ENCODE data around the gene CAPN2.

Gene CAPN2

DNA sequence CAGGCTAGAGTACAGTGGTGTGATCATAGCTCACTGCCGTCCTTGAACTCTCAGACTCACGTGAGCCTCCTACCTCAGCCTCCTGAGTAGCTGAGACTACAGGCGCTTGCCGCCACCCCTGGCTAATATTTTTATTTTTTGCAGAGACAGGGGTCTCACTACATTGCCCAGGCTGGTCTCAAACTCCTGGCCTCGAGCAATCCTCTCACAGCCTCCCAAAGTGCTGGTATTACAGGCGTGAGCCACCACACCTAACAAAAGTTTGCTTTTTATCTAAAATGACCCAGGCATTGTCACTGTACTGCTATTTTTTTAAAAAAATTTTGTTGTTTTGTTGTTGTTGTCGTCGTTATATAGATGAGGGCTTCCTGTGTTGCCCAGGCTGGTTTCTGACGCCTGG lies 46.4 kb downstream of the CAPN2 start:
- no peak for DNase-seq (ENCODE audit: low read depth in 1 of 2, low spot score in 1 of 2)

DNA sequence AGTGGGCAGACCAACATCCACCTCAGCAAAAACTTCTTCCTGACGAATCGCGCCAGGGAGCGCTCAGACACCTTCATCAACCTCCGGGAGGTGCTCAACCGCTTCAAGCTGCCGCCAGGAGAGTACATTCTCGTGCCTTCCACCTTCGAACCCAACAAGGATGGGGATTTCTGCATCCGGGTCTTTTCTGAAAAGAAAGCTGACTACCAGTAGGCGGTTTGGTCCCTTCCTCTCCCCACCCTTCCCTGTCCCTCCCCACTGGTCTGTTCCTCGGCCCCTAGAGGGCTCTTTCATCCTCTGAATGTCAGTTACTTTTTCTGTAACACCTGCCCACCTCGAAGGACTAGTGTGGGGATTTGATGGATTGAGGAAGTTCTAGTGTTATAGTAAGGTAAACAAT lies 46.9 kb downstream of the CAPN2 start:
- no peak for DNase-seq (ENCODE audit: low read depth in 1 of 2, low spot score in 1 of 2)

DNA sequence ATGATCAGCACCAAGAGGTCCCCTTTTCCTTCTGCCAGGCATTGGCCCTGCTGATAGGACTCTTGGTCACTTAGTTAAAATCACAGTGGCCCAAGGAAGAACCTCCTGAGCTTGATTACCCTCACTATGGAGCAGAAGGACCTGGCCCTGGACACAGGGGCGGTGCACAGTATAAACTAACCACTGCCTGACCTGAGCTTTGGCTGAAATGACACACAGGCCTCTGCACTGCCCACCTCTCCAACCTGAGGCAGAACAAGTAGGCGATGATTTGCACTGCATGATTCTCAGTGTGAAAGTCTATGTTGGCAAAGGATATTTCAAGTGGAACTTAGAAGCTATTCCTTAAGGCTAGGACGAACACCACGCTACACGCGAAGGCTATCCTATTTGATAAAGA lies 48.5 kb downstream of the CAPN2 start:
- no peak for DNase-seq (ENCODE audit: low read depth in 1 of 2, low spot score in 1 of 2)

DNA sequence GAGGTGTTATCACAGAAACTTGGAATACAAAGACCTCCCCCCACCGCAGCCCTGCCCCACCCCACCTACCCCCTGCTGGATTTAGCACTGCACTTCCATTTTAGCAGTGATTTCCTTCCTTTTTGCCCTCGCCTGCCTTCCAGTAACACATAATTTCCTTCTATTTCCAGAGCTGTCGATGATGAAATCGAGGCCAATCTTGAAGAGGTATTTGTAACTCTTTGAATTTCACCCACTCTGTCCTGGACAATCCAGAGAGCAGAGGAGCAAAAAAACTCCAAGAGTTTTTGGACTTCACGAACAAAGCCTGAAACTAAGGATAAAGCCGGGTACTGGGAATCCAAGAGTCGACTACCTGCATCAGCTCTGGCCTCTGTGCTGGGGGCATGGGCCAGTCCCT lies 49.1 kb downstream of the CAPN2 start:
- no peak for DNase-seq (ENCODE audit: low read depth in 1 of 2, low spot score in 1 of 2)

DNA sequence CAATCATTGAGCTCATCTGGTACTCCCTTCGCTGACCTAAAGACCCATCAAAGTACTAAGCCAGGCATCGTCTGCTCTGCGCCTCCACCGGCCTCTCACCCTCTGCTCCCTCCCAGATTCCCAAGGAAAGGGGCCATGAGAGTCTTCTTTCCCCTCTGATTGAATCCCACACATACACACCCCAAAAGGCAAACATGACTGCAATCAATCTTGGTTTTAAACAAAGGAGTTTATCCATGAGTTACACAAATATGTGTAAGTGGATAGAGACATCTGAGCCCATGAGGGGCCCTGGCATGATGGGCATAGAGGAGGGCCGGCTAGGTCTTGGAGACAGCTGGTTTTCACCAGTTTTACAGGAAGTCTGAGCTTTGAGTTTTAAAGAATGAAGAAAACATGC lies 50.9 kb downstream of the CAPN2 start:
- DNase-seq (ENCODE audit: low read depth in 1 of 2, low spot score in 1 of 2), result no peak

DNA sequence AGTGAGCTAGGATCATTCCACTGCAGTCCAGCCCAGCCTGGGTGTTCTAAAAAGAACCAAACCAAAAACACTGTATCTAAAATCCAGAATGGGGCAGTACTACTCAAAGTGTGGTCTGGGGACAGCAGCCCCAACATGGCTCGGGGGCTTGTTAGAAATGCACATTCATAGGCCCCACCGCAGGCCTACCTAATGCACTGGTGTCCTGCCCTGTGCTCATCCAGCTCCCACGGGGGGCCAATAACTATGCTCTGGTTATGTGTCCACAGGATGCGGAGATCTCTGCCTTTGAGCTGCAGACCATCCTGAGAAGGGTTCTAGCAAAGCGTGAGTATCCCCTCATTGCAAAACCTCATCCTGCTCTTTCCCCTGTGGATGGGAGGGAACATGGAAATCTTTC lies 51.5 kb downstream of the CAPN2 start:
- DNase-seq (ENCODE audit: low read depth in 1 of 2, low spot score in 1 of 2), result no peak

DNA sequence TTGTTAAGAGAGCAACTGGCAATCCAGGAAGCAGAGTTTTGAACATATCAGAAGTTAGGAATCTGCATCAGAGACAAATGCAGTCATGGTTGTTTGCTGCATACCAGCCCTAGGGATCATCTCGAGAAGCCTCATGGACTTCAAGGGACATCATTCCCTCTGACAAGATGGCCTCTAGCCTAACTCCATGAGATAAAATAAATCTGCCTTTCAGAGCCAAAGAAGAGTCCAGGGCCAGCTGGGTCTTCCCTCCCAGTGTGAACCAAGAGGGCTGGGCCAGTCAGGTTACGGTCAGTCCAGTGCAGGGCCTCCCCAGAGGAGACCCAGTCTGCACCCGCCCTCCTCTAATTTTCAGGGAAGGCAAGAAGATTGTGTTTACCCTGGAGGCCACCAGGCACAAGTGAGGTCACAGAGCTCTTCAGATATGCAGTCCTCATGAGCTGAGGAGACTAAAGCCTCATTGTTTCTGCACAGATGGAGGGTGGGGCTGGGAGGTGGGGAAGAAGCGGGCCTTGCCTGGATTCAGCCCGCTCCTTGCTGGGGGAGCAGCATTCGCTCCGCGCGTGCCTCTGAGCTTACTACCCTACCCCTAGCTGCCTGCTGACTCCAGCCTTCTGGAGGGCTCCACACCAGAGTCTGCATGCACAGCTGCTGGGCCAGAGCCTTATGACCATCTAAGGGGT lies 52.8 kb downstream of the CAPN2 start:
- no peak for DNase-seq (ENCODE audit: low read depth in 1 of 2, low spot score in 1 of 2)

DNA sequence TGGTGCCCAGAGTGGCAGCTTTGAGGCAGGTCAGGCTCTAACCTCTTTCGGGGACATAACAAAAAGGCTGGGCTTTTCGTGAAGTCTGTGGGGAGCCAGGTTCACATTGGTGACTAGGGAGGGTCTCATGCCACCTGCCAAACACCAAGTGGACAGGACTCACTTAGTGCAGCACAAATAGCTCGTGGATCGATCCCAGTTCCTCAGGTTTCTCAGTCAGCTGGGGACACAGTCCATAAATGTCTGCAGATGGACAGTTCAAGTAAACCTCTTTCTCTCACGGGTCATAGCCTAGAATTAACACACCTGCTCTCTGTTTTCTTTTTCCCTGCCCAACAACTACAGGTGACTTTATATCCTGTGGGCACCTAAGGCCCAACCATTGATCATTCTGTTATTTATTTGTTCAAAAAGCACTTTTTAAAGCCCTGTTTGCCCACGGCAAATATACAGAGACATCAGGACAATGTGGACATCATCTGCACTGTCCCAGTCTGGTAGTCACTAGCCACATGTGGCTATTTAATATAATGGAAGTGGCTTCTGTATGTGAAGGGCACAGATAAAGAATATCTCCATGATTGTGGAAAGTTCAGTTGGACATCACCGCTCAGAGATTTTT lies 53.5 kb downstream of the CAPN2 start:
- no peak for DNase-seq (ENCODE audit: low read depth in 1 of 2, low spot score in 1 of 2)

DNA sequence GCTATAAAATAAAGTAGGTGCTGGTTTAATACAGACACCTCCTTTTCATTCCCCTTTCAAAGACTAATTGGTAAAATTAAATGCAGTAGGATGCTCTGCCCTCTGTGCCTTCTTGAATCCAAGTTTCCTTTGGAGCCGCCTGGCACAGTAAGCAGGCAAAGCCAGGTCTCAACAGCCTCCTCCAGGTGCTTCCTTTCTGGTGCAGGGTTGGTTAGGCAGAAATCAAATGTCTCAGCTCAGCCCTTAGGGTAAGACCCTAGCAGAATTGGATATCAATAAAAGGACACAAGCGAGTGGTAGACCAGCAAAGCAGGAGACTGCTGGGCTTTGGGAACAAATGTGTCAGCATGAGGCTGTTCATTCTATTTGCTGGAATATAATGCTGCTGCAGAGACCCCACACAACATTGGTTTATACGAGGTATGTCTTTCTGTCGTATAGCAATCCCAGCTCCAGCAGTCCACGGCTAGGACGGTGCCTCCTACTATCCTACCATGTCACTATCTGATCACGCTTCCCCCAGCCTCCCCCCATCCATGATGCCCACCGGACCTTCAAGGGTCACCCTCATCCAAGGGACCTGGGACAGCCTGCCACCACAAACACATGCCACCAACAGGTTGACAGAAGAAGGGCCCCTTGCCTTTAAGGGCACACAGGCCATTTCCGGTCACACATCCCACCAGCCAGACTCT lies 58.4 kb downstream of the CAPN2 start:
- DNase-seq (ENCODE audit: low read depth in 1 of 2, low spot score in 1 of 2), result no peak

DNA sequence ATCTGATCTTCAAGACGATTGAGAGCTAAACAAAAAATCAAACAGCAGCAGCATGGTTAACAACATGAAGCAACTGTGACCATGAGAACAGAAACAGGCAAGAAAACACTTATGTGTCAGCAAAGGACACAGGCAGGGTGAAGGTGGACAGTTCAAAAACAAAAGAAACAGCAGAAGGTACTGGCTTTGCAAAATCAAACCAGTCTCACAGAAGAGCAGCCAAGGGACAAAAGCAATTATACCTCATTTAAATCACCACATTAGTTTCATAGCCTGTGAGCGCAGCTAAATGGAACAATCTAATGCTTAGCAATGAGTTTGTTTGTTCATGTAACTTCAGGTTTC lies 59.1 kb downstream of the CAPN2 start:
- no peak for DNase-seq (ENCODE audit: low read depth in 1 of 2, low spot score in 1 of 2)

DNA sequence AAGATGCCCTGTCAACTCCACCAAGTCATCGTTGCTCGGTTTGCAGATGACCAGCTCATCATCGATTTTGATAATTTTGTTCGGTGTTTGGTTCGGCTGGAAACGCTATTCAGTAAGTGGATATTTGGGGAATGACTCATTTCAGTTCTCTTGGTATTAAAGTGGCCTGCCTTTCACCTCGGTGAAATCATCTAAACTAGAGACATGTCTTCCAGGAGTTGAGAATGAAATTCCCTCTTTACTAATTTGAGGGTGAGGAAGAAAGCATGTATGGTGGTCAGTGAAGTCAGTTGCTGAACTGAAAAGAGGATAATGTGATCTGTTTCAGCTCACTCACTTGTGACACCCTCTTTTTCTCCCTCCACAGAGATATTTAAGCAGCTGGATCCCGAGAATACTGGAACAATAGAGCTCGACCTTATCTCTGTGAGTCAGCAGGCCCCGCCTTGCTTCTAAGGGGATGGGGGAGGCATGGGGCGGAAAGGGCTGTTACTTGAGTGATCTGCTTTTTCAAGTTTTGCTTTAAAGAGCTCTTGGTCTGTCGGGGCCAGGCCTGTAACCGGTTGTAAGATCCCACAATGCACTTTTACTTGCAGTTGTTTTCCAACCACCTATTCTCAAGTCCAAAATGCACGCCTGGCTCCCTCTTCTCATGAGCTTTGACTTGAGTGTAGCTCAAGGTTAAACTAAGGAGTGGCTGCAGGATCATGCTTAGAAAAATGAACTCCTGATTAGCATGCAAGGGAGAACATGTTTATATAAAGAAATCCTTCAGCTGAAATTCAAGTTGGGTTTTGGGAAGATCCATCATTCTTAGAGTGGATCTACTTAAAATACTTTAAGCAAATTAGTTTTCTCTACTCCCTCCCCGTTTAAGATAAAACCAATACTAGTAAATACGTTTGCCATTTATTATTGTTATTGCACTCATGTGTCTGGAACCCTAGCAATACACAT lies 59.8 kb downstream of the CAPN2 start:
- DNase-seq (ENCODE audit: low read depth in 1 of 2, low spot score in 1 of 2), result no peak

DNA sequence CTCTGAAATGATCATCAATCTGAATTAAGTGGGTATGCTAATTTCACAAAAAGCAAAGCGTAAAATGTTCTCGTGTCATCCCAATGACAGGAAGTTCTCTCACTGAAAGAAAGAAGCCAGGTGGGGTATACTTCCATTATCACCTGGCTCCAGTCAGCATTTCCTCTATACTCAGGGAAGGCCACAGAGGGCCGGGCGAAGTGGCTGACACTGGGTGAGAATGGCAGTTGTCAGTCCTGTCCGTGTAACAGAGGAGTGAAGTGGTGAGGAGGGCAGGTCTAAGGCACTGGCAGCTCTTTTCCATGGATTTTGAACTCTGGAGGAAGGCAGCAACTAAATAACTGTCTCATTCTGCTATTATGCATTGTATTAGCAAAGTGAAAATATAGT lies 60.4 kb downstream of the CAPN2 start:
- DNase-seq (ENCODE audit: low read depth in 1 of 2, low spot score in 1 of 2), result no peak

DNA sequence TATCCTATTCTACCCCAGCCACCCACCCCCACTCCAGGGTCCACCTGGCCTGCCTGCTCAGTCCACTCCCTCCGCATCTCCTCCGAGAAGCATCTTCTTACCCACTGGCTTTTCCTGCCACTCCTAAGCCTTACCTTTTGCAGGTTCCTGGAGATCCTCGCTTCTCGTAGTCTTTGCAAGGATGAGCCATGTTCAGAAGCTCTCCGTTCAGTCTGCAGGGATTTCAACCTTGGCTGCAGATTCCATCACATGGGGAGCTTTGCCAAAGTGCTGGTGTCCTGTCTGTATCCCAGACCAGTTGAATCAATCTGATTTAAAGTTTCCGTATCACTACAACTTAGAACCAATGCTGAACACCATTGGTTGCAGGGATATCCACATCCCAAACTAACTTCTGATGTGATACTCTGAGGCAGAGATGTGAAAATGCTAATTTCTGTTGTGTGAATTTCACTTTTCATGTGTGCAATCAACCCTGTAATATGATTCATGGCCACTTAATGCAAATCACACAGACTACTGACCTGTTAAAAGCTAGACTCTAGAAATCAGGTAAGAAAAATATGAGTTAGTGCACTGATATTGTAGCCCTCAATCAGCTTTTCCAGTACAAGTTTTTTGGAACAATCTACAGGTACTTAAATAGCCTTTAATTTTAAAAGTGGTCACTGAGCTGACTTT lies 61.9 kb downstream of the CAPN2 start:
- DNase-seq (ENCODE audit: low read depth in 1 of 2, low spot score in 1 of 2), result no peak

DNA sequence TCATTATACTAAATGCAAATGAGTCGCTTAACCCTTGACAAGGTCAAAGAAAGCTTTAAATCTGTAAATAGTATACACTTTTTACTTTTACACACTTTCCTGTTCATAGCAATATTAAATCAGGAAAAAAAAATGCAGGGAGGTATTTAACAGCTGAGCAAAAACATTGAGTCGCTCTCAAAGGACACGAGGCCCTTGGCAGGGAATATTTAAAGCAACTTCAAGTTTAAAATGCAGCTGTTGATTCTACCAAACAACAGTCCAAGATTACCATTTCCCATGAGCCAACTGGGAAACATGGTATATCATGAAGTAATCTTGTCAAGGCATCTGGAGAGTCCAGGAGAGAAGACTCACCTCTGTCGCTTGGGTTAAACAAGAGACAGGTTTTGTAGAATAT lies 62.7 kb downstream of the CAPN2 start:
- no peak for DNase-seq (ENCODE audit: low read depth in 1 of 2, low spot score in 1 of 2)

DNA sequence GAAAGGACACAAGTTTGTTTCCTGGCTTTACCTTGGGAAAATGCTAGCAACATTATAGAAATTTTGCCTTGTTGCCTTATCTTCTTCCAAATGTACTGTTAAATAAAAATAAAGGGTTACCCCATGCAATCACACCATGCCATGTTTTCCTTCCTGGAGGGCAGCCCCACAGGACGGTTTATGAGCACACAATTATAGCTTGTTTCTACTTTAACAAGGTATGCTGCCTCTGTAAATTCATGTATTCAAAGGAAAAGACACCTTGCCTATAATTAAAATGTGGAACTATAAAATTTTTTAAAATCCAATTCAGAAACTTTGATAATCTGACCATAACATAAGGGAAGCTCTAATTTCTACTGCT lies 63.4 kb downstream of the CAPN2 start:
- no peak for DNase-seq (ENCODE audit: low read depth in 1 of 2, low spot score in 1 of 2)

DNA sequence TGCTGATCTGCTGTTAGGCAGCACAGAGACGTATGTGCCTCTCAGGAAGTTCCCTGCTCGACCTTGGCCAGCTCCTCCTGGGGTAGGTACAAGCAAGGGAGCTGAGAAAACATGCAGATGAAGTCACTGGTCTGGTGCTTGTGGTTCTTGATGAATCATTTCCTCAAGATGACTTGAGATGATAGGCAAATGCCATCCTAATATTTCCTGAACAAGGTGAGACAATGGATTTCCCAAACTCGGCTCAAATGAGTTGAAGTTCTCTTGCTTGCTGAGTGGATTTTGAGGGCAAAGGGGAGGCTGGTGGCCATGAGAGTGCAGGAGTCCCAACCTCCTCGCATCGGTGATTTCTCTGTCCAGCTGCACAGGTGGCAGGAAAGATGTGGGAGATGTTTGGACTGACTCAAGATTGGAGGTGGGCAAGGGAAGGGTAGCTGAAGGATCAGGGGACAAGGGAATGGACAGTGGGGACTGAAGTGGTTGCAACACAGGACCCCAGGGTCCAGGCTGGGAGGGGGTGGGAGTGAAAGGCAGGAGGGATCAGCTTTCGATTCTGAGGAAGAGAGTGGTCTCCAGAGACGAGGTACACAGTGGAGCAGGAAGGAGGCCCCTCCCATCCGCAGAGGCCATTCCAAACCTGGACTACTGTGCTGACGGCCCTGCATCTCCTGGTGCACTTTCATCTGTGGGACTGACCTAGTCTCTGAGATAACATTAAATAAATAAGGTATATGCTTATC lies 63.9 kb downstream of the CAPN2 start:
- DNase-seq (ENCODE audit: low read depth in 1 of 2, low spot score in 1 of 2), result no peak

DNA sequence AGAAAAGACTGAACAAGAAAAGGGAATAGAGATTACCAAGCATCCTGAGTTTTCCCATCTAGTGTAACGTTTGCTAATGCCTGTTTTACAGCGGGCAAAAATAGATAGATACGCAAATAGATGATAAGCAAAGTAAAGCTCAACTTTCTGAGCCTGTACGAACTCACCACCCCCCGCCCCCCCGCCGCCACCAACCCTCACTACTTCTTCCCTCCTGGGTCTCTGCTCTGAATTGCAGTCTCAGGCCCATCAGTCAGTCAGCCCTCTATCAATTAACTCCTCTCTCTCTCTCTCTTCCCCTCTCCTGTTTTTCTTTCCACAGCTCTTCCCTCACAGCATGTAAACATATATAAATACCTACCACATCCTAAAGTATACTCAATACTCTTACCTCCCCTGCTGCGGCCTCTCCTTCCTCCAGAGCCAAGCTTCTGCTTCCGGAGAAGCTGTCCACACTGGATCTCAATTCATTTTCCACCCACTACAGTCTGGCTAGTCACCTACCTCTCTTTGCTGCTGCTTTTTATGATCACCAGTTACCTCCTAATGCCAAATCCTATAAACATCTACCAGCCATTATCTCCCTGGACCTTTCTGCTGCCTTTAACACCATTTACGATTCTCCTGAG lies 64.6 kb downstream of the CAPN2 start:
- no peak for DNase-seq (ENCODE audit: low read depth in 1 of 2, low spot score in 1 of 2)

DNA sequence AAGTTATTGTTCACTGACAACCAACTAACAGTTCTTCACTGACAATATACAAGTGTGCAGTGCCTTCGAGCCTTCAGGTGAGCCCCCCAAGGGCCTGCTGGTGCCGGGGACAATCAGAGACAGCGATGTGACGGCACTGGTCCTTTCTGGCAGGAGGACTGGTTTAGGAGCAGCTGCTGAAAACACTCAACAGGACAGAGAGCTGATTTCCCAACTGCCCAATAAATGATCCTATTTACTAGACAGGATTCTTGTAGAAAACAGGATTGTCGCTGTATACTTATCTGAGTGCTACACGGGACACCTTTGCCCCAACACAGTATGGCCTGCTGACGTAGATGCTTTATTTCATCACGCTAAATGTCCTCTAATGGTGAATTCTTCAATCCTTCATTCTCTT lies 68.0 kb downstream of the CAPN2 start:
- DNase-seq (ENCODE audit: low read depth in 1 of 2, low spot score in 1 of 2), result no peak

DNA sequence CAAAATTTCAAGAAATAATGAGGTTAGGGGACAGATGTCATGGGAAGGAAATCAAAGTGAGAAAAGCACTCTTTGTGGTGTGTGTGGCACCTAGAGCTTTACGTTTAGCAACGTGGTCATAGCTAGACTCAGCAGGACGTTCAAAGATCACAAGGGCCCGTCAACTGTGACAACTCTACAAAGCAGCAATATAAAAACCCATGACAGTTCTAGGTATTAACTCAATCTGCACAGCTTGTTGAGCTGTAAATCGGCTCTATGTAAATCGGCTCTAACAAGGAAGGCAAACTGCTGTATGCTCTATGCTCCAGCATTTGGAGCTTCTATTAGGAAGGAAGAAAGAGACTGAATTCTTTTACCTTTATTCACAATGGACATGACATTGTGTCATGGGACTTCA lies 68.6 kb downstream of the CAPN2 start:
- DNase-seq (ENCODE audit: low read depth in 1 of 2, low spot score in 1 of 2), result no peak

DNA sequence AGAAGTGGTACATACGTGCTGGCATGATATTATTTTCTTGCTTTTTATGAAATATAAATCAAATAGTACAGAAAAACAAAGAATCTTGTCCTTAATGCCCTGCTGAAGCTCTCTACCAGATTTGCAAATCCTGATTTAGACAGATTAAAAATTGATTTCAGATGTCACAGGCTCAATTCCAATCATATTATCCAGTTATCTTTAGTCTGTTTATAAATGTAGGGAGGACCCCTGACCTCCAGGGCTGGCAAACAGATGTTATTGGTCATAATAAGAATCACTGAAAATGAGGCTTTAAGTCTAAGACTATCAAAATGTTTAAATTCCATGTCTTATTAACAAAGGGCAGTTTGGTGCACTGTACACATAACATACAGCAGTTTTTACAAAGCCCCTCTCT lies 71.3 kb downstream of the CAPN2 start:
- DNase-seq (ENCODE audit: low read depth in 1 of 2, low spot score in 1 of 2), result no peak

All from activated T-helper 1 cell treated with anti-CD3 and anti-CD28 coated beads, Interleukin-2, amount 50 U/mL, for 16 hours (primary cell).